H7 (cell line): ENCODE results near the gene DUS1L. TPM values are rescaled to one million over a fixed set of nuclear protein-coding genes. Genes with fewer than 3 reads are reported as not detected.

Experiments used
- DNase-seq: peaks from one replicate; pipeline ENCODE4 v3.0.0; 2012
- H3K27me3 ChIP-seq: 2 replicates; pipeline ENCODE4 v1.6.0; 2011; ENCODE audit warnings: mild to moderate bottlenecking, low read length; ENCODE audit not compliant: control insufficient read depth, insufficient read depth
- H3K36me3 ChIP-seq: replicated peaks from 2 replicates; pipeline ENCODE4 v1.5.1; 2011; ENCODE audit warnings: low read length; ENCODE audit not compliant: control insufficient read depth, insufficient read depth
- H3K4me3 ChIP-seq: 2 replicates; pipeline ENCODE4 v1.5.1; 2011; ENCODE audit warnings: low read depth, mild to moderate bottlenecking, control low read depth, low read length, moderate library complexity; ENCODE audit not compliant: insufficient read depth
- total RNA-seq: library from RNA; depleted of rRNA; stranded (reverse); fragments of >200 nt; shearing (Covaris generic); gene quantifications from 2 replicates; pipeline ENCODE4 v1.2.3, GENCODE V29; 2014

DUS1L gene
- total RNA-seq, 1 experiment from 2014 or later: 129 TPM

DNA sequence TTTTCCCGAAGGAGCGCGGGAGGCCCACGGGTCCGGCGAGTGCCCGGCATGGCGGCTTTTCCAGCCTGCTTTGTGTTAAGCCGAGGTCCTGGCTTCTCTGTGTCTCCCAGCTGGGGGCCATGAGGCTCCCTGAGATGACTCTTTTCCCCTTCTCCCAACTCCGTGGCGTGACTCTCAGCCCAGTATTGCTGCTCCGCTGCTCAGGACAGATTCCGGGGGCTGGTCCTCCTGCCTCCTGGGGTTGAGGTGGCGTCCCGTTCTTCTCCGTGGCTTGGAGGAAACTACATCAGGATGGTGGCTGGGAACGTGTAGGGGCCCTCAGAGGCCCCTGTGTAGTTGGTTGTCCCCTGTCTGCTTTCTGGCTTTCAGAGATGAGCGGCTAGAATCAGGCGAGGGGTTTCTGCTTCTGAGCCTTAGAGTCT is 13.0 kb downstream of the DUS1L start:
- Histone ChIP-seq H3K27me3 (no peaks in the 10 kb centered on the region), H3K36me3 (peaks cover 19% of the 10 kb centered on the region), H3K4me3 (peak overlapping the region; percentile 83)
- DNase-seq: no peak

DNA sequence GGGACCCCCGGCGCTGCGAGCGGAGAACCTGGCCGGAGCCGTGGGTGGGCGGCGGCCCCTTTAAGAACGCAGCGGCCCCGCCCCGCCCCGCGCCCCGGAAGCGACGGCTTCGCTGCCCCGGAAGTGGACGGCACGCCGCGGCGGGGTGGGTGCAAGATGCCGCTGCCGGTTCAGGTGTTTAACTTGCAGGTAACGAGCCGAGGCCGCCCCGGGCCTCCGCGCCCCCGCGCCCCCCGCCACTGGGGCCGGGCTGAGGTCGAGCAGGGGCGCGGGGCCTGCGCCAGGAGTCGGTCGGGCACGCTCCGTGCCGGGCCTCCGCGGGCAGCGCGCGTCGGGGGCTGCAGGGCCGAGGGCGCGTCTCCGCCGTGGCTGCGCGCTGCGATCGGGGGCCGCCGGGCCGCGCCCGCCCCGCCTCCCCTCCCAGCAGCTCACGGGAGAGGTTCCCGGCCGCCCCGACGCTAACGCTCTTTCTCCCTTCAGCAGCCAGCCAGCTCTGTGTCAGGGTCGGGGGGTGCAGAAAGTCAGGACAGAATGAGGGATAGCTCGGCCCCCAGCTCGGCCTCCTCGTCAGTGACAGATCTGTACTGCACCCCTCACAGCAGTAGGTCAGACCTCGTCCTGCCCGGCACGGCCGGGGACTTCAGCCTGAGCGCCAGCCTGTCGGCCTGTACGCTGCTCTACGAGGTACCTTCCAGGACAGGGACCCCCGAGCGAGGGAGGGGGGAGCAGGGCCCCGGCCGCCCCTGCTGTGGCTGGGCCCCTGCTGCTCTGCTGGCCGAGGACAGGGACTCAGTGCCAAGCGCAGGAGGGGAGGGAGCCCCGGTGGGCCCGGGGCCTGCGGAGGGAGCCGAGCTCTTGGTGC is 13.6 kb downstream of the DUS1L start, which contains the start of the genes GPS1 and RFNG:
Gene GPS1, plus strand, starts transcription at position 123 of the 862 bp plus-strand sequence. Its CDS starts 34 bp downstream, at position 157.
Gene RFNG, minus strand, starts transcription at position 36 of the 862 bp plus-strand sequence. CDS start 45 bp downstream, outside the sequence.
- Histone ChIP-seq H3K27me3 (no peaks in the 10 kb centered on the region), H3K36me3 (peaks cover 17% of the 10 kb centered on the region), H3K4me3 (peak within 1 kb of the TSS; percentile 83)
- peak; percentile 97 for DNase-seq

DNA sequence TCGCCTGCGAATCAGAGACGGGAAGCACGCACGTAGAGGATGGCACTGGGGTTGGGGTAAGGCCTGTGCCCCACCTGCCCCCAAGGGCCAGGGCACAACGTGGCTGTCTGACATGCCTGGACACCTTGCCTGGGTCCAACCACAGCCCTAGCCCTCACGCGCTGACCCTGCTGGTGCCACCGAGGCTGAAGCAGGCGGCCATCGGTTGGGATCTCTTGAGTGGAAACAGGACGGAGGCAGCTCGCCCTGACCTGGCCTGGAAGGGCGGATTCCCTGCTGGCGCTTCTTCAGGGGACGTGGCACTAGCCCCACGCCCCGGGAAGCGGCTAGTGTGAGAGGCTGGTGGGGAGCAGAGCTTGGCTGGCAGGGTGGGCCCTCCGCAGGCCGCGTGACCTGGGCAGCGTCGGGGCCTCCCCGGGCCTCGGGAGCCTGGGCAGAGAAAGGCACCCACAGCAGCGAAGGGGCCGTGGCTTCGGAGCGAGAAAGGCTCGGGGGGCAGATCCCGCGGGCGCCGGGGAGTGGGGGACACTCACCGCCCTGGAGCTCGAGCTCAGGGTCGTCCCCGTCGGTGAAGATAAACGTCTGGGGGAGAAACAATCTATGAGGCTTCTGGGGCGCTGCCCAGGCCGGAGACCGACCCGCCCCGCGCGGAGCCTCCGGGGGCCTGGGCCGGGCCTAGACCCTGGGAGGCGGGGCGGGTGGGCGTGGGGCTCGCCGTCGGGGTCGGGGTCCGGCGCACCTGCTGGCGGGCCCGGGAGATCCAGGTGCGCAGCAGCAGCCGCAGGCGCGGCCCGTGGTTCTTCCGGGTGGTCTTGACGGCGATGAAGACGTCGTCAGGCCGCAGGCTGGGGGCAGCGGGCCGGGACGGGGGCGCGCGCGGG is 14.6 kb downstream of the DUS1L start:
- DNase-seq: peak; percentile 93

DNA sequence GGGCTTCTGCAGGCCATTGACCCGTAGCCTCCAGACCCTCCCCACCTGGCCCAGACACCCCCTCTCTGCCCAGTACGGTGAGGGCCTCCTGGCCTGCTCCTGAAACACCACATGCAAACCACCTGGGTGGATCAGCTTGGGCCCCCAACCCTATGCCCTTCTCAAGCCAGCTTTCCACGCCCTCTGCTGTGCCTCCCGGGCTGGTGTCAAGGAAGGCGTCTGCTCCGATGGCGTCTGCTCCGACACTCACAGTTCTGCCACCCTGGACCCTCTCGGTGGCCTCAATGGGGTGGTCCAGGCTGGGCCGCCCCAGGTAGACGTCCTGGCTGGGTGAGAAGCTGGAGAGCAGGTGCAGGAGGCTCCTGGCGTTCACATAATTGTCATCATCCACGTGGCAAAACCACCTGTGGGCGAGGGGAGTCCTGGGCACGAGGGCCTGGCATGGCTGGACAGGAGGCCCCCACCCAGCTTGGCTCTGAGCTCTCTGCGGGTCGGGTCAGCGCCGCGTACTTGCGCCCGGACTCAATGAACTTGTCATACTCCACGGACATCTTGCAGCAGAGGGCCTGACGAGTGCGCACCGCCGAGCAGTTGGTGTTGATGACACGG is 15.3 kb downstream of the DUS1L start:
- DNase-seq: no peak
- peaks cover 10% of the 10 kb centered on the region for H3K36me3 ChIP-seq
- no peak overlapping the region for H3K4me3 ChIP-seq
- H3K27me3 ChIP-seq: no peaks in the 10 kb centered on the region

More for the DNA sequence above, 14.6 kb downstream of the DUS1L start:
- Histone ChIP-seq H3K27me3 (no peaks in the 10 kb centered on the region), H3K4me3 (peak overlapping the region; percentile 83), H3K36me3 (peaks cover 15% of the 10 kb centered on the region)

DNA sequence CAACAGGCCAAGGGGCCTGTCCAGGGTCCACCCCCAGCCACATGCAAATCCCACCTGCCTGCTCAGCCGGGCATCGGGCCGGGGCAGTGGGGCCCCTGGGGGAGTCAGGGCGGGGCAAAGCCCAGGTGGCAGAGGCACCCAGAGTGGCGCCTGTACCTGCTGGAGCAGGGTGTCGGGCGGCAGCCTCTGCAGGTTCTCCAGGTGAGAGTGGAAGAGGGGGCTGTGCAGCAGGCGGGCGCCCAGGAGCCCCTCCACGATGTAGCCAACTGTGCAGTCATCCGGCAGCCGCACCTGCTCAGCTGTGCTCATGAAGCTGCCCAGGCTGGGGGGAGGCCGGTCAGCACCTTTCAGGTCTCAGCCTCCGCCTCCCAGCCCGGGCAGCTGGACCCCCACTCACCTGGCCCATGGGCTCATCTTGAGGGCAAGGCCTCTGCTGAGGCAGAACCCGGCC is 16.1 kb downstream of the DUS1L start:
- no peaks in the 10 kb centered on the region for H3K27me3 ChIP-seq
- H3K36me3 ChIP-seq: peaks cover 5% of the 10 kb centered on the region
- H3K4me3 ChIP-seq: no peak overlapping the region
- DNase-seq: no peak

DNA sequence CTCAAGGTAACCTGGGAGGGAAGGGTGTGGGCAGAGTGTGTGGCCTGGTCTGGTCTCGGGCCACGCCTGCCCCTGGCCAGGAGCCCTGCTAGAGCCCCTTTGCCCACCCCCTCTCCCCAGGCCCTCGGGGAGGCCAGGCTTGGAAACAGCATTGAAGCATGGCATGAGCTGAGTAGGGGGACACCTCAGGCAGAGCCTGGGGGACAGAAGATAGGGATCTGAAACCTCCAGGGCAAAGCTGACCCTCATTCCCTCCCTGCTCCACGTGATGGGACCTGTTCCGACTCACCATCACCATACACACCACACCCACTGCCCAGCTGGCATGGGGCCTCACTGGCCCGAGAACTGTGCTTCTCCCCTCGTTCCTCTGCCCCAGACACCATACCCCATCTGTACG is 16.5 kb downstream of the DUS1L start:
- no peak for DNase-seq
- Histone ChIP-seq H3K4me3 (no peak overlapping the region), H3K36me3 (peaks cover 5% of the 10 kb centered on the region), H3K27me3 (no peaks in the 10 kb centered on the region)

DNA sequence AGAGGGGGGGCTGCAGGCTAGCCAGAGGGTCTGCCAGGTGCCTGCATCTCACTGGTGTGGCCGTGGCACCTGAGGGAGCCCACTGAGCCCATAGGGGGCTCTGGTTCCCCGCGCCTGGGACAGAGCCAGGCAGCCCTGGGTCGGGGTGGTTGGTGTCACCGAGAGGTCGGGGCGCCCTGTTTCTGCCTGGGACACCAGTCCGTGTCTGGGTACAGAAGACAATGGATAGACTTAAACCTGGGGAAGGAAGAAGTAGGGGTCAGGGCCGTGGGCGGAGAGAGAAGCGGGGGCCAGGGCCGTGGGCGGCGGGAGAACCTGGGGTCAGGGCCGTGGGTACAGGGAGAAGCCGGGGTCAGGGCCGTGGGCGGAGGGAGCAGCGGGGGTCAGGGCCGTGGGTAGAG is 17.0 kb downstream of the DUS1L start:
- H3K36me3 ChIP-seq: peaks cover 2% of the 10 kb centered on the region; the same call in 1 of the 2 replicates
- H3K27me3 ChIP-seq: no peaks in the 10 kb centered on the region
- no peak for DNase-seq
- no peak overlapping the region for H3K4me3 ChIP-seq

DNA sequence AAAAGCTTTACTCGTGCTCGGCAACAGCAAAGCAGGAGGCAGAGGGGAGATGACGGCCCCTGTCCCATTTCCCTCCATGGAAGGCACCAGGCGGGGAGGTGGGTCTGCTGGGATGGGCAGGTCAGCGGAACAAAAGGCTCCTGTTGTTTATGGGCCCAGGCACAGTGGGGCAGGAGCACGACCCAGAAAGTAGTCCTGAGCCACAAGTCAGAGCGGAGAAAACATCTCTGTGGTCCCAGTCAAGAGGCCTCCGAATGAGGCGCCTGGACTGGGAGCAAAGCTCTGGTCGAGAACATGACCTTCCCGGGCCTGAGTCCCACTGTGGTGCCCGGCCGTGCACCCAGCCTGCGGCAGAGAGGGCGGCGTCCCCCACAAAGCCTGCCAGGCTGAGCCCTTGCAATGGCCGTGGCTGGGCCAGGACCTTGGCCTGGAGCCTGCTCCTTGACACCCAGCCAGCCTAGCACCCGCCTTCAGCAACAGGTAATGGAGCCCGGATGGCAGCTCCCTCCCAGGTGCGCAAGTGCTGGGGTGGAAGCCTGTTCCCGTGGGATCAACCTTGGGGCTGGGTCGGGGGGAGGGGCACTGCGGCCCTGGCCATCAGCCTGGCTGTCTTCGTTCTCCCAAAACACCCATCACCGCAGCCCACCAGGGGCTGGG is 17.6 kb downstream of the DUS1L start:
- Histone ChIP-seq H3K36me3 (peaks cover 2% of the 10 kb centered on the region; the same call in 1 of the 2 replicates), H3K4me3 (no peak overlapping the region), H3K27me3 (no peaks in the 10 kb centered on the region)
- no peak for DNase-seq

DNA sequence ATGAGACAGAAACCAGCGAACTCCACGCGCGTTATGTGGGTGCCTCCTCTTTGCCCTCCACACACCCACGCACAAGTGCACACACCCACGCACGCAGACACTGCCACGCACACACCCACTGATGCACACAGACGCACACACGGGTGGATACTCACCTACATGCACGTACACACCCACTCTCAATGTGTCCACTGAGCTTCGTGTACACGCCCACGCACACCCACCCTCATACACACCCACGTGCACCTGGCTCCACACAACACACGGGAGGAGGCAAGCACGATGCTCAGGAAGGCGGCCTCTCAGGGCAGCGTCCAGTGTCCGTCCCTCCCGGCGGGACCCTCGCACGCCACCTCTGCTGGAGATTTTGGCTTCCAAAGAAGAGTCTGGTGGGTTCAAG is 18.2 kb downstream of the DUS1L start:
- H3K27me3 ChIP-seq: no peaks in the 10 kb centered on the region
- DNase-seq: no peak

DNA sequence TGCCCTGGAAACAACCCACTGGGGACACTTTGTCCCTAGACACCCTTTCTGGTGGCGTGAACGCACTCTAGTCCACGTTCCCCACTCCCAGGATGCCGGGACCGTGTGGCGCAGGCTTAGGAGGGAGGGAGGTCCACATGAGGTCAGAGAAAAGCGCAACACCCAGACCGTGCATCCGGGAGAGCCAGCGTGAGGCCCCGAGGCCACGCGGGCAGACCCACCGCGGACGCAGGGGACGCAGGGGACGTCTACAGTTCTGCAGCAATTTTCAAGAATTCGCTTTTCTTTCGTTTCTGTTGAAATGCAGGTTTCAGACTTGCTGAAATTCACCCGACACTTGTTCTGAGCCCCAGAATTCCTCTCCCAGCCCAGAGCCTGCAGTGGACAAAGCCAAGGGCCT is 18.7 kb downstream of the DUS1L start:
- Histone ChIP-seq H3K36me3 (peaks cover 2% of the 10 kb centered on the region; the same call in 1 of the 2 replicates), H3K27me3 (no peaks in the 10 kb centered on the region), H3K4me3 (no peak overlapping the region)
- DNase-seq: no peak

More for the DNA sequence above, 18.2 kb downstream of the DUS1L start:
- H3K4me3 ChIP-seq: no peak overlapping the region
- H3K36me3 ChIP-seq: peaks cover 2% of the 10 kb centered on the region; the same call in 1 of the 2 replicates

DNA sequence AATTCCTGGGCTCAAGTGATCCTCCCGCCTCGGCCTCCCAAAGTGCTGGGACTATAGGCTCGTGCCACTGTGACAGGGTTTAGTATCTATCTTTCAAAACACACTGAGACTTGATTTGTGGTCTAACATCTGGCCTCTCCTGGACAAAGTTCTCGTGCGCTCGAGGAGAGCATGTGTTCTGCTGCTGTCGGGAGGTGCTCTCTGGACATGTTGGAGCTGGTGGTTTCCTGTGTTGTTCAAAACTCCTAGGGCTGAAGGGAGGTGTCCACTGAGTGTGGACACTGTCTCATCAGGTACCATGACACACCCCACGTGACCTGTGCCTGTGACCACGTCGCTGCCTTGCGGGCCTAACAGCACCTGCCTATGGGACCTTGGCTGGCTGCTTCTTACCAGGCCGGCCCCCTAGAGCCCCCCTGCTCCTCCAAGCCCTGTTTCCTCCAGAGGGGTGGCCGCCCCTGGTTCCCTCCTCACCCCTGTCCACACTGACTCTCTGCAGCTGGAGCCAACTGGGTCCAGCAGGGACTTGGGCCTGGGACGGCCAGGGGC is 19.6 kb downstream of the DUS1L start:
- DNase-seq: no peak

DNA sequence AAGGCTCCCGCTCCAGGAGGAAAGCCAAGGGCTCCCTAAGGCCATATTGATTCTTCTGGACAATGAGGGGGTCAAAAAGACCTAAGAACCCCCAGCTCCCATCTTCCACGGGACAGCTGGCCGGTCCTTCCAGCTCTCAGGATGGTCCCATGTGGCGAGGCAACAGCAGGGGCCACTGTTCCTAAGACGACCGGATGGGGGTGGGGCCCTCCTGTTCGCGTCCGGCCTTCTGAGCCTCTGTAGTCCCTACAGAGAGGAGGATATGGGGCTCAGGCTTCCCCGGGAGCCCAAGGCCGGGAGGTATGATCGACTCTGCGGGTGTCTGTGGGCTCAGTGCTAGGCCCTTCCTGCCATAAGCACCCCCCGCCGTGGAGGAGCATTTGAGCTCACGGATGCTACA is 22.1 kb downstream of the DUS1L start:
- DNase-seq: peak; percentile 83
- Histone ChIP-seq H3K4me3 (no peak overlapping the region), H3K27me3 (no peaks in the 10 kb centered on the region), H3K36me3 (no peaks in the 10 kb centered on the region)

More for the DNA sequence above, 19.6 kb downstream of the DUS1L start:
- Histone ChIP-seq H3K27me3 (no peaks in the 10 kb centered on the region), H3K4me3 (no peak overlapping the region), H3K36me3 (peaks cover 2% of the 10 kb centered on the region; the same call in 1 of the 2 replicates)

DNA sequence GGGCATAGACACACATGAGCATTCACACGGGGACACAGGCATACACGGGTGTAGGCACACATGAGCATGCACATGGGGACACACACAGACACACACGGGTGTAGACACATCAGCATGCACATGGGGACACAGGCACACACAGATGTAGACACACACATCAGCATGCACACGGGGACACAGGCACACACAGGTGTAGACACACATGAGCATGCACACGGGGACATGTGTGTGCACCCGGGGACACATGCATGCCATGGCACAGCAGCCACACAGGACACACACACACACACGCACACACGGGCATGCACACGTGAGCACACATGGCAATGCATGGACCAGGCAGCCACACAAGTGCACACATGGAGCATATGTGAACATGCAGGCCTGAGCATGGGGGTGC is 23.0 kb downstream of the DUS1L start:
- H3K27me3 ChIP-seq: no peaks in the 10 kb centered on the region
- DNase-seq: no peak
- H3K36me3 ChIP-seq: no peaks in the 10 kb centered on the region
- no peak overlapping the region for H3K4me3 ChIP-seq
